IPS DF 6.9 (cell line): ENCODE data around the gene NPPB.
"Not testable (repeated sequence)": the region's sequence is repeated elsewhere in the genome, so short reads cannot be mapped to it uniquely, and the experiment has no call there.

Source experiments
- DNase-seq: peaks from one replicate; pipeline ENCODE4 v3.0.0-alpha.2; 2013; ENCODE audit warnings: low read depth, low spot score
- H3K27ac ChIP-seq: one replicate; pipeline ENCODE4 v1.5.1; 2013; ENCODE audit warnings: low read length, control low read depth
- H3K27me3 ChIP-seq: 2 replicates; pipeline ENCODE4 v1.6.1; 2013; ENCODE audit warnings: mild to moderate bottlenecking, low read length; ENCODE audit not compliant: control insufficient read depth, insufficient read depth
- H3K36me3 ChIP-seq: 2 replicates; pipeline ENCODE4 v1.6.1; 2013; ENCODE audit warnings: low read length; ENCODE audit not compliant: control insufficient read depth, insufficient read depth
- H3K4me1 ChIP-seq: 2 replicates; pipeline ENCODE4 v1.6.1; 2013; ENCODE audit warnings: low read length; ENCODE audit not compliant: control insufficient read depth, insufficient read depth
- H3K4me3 ChIP-seq: 2 replicates; pipeline ENCODE4 v1.5.1; 2013; ENCODE audit warnings: mild to moderate bottlenecking, low read length
- H3K9me3 ChIP-seq: 2 replicates; pipeline ENCODE4 v1.6.1; 2013; ENCODE audit warnings: low read length, inconsistent platforms; ENCODE audit not compliant: control insufficient read depth, insufficient read depth
- WGBS: extraction: QIAGEN DNeasy Blood & Tissue Kit; methylation state at CpG from one replicate; pipeline ENCODE4 v1.1.7; 2013; ENCODE audit warnings: mixed read lengths, missing lambda C conversion rate; ENCODE audit not compliant: insufficient read length, insufficient coverage; 5-methylcytosine and 5-hydroxymethylcytosine counted together

The NPPB gene

GRCh38 chr1:11858613-11858967 is at the start of gene NPPB:
Gene NPPB, minus strand, starts transcription at chr1:11858945. Its CDS starts 112 bp downstream, at chr1:11858833.
- Histone ChIP-seq H3K36me3 (no peaks in the 10 kb centered on the region), H3K27ac (no peak within 1 kb of the TSS), H3K4me3 (no peak within 1 kb of the TSS; the same call in 1 of the 2 replicates), H3K4me1 (no peaks in the 10 kb centered on the region), H3K9me3 (no peaks in the 10 kb centered on the region), H3K27me3 (peaks cover 5% of the 10 kb centered on the region; the same call in 1 of the 2 replicates)
- no peak for DNase-seq
- no CpG with 5 or more reads among the region's 16 CpGs for WGBS

- peak overlapping the region; percentile 36; the same call in 1 of the 2 replicates for H3K4me3 ChIP-seq
- no CpG with 5 or more reads among the region's 24 CpGs for WGBS
These were observed 49.4 kb upstream of the NPPB start for GRCh38 chr1:11908095-11908675.

DNA sequence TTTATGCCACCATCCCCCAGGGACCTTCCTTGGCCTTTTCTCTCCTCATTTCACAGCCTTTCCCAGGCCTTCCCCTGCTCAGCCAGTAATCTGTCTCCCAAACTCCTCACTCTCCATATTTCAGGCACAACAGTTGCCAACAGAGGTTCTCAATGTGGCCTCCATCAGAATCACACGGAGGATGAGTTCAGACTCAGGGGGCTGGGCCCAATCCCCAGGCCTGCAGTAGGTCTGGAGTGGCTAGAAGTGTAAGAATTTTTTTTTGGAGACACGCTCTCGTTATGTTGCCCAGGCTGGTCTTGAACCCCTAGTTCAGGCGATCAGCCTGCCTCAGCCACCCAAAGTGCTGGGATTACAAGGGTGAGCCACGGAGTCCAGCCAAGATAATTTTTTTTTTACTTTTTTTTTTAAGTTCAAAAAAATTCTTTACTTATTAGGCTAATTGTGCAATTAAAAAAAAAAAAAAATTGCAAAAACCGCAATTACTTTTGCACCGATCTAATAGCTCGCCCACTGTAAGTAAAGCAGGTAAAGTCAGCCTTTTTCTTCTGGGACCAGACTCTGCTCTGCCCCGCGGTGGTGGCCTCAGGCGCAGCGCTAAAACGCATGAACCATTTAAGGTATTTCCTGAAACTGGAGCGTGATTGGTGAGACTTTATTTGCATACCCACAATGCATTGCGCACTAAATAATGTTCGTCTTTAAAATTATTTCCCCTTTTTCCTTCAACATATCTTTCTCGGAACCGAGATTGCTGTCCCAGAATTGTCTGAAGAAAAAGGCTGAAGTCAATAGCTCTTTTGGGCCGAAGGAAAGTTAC is 48.7 kb upstream of the NPPB start:
- peak; percentile 90 for DNase-seq
- no peaks in the 10 kb centered on the region for H3K4me1 ChIP-seq
- no peaks in the 10 kb centered on the region for H3K27me3 ChIP-seq
- H3K4me3 ChIP-seq, result no peak overlapping the region
- no peaks in the 10 kb centered on the region for H3K36me3 ChIP-seq
- no peaks in the 10 kb centered on the region for H3K9me3 ChIP-seq
- WGBS, result no CpG with 5 or more reads among the region's 19 CpGs
- H3K27ac ChIP-seq, result no peak overlapping the region

More at GRCh38 chr1:11908095-11908675, 49.4 kb upstream of the NPPB start:
- H3K36me3 ChIP-seq, result no peaks in the 10 kb centered on the region
- peak; percentile 84 for DNase-seq
- H3K27me3 ChIP-seq, result no peaks in the 10 kb centered on the region
- no peaks in the 10 kb centered on the region for H3K4me1 ChIP-seq
- peak overlapping the region; percentile 62 for H3K27ac ChIP-seq
- H3K9me3 ChIP-seq, result no peaks in the 10 kb centered on the region

GRCh38 chr1:11906870-11907269 is 48.1 kb upstream of the NPPB start:
- WGBS, result no CpG with 5 or more reads among the region's 10 CpGs
- no peak for DNase-seq
- no peak overlapping the region for H3K27ac ChIP-seq

DNA sequence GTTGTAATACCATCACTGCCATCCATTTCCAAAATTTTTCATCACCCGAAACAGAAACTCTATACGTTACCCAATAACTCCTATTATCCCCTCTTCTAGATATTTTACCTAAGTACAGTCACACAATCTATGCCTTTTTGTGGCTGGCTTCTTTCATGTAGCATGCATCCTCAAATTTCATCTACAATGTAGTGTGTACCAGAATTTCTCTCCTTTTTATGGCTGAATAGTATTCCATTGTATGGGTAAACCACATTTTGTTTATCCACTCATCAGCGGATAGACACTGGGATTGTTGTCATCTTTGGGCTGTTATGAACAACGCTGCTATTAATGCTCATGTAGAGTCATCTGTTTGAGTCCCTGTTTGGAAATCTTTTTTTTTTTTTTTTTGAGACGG is 46.2 kb upstream of the NPPB start:
- no peaks in the 10 kb centered on the region for H3K36me3 ChIP-seq
- H3K9me3 ChIP-seq, result no peaks in the 10 kb centered on the region
- no peak overlapping the region for H3K4me3 ChIP-seq
- no peak overlapping the region for H3K27ac ChIP-seq
- WGBS, result 100% methylated on average over 2 of the region's 5 CpGs
- H3K27me3 ChIP-seq, result no peaks in the 10 kb centered on the region
- no peaks in the 10 kb centered on the region for H3K4me1 ChIP-seq
- no peak for DNase-seq

More at GRCh38 chr1:11906870-11907269, 48.1 kb upstream of the NPPB start:
- Histone ChIP-seq H3K36me3 (no peaks in the 10 kb centered on the region), H3K4me1 (no peaks in the 10 kb centered on the region), H3K9me3 (no peaks in the 10 kb centered on the region), H3K4me3 (no peak overlapping the region), H3K27me3 (no peaks in the 10 kb centered on the region)

- not testable (repeated sequence) for H3K4me1 ChIP-seq, H3K4me3 ChIP-seq, H3K27ac ChIP-seq, H3K9me3 ChIP-seq, H3K27me3 ChIP-seq, H3K36me3 ChIP-seq, DNase-seq
- WGBS, result no CpG with 5 or more reads among the region's 5 CpGs
These were observed 45.4 kb upstream of the NPPB start for GRCh38 chr1:11904156-11904555.

DNA sequence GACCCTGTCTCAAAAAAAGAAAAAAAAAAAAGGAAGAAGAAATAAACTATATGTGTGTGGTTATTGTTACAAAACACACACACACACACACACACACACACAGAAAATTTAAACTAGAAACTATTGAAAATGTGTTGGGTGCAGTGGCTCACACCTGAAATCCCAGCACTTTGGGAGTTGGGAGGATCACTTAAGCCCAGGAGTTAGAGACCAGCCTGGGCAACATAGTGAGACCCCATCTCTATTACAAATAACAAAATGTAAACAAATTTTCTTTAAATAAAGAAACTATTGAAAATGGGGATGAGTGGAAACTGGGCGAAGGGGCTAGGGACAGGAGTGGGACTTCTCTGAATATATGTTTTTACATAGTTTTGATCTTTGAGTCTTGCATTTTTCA is 44.5 kb upstream of the NPPB start:
- H3K36me3 ChIP-seq, result no peaks in the 10 kb centered on the region
- no peaks in the 10 kb centered on the region for H3K27me3 ChIP-seq
- no CpG with 5 or more reads among the region's 1 CpG for WGBS
- H3K9me3 ChIP-seq, result no peaks in the 10 kb centered on the region
- no peak overlapping the region for H3K27ac ChIP-seq
- H3K4me3 ChIP-seq, result no peak overlapping the region
- no peaks in the 10 kb centered on the region for H3K4me1 ChIP-seq
- no peak for DNase-seq

DNA sequence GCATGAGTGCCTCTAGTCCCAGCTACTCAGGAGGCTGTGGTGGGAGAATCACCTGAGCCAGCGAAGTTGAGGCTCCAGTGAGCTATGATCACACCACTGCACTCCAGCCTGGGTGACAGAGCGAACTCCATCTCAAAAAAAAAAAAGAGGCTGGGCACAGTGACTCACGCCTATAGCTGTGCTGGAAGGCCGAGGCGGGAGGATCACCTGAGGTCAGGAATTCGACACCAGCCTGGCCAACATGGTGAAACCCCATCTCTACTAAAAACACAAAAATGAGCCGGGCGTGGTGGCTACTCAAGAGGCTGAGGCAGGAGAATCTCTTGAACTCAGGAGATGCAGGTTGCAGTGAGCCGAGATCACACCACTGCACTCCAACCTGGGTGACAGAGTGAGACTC is 42.7 kb upstream of the NPPB start:
- not testable (repeated sequence) for H3K36me3 ChIP-seq, H3K27ac ChIP-seq, H3K9me3 ChIP-seq, H3K4me3 ChIP-seq, DNase-seq, H3K4me1 ChIP-seq, H3K27me3 ChIP-seq
- WGBS, result no CpG with 5 or more reads among the region's 9 CpGs

DNA sequence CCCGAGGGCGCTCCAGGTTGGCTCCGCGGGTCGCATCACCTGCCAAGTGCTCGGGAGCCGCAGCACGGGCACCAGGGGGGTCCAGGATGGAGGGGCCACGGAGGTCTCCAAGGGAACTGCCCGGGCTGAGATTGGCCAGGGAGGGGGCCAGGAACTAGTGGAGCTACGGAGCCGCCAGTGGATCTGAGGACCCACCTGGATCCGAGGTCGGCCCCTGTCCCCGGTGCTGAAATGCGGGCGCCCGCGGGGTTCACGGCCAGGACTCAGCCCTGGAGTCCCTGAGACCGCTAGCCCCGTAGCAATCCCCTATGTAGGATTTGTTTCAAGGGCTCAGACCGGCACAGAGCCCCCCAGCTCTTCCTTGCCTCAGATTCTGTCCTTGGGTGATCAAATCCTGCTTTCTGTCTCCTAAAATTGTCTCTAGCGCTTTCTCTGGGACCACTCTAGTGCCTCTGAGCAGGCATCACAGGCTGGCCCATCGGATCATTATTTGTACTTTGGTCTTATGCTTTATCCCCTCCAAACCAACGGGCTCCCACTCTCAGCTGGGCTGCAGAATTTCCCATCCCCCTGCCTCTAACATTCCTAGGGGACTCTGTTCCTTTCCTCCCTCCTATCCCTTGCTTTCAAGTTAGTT is 40.2 kb upstream of the NPPB start:
- DNase-seq, result no peak
- H3K27ac ChIP-seq, result no peak overlapping the region
- no peak overlapping the region for H3K4me3 ChIP-seq
- WGBS, result no CpG with 5 or more reads among the region's 26 CpGs
- H3K9me3 ChIP-seq, result no peaks in the 10 kb centered on the region
- no peaks in the 10 kb centered on the region for H3K4me1 ChIP-seq
- H3K27me3 ChIP-seq, result no peaks in the 10 kb centered on the region
- H3K36me3 ChIP-seq, result no peaks in the 10 kb centered on the region

- Histone ChIP-seq H3K4me1 (no peaks in the 10 kb centered on the region), H3K27ac (no peak overlapping the region), H3K36me3 (no peaks in the 10 kb centered on the region), H3K27me3 (no peaks in the 10 kb centered on the region), H3K9me3 (no peaks in the 10 kb centered on the region), H3K4me3 (no peak overlapping the region)
- no peak for DNase-seq
- no CpG with 5 or more reads among the region's 38 CpGs for WGBS
These were observed 39.5 kb upstream of the NPPB start for GRCh38 chr1:11898086-11898785.
